HepG2 (cell line): Measurements from ENCODE around the gene LRP5. TPM values are rescaled to one million over a fixed set of nuclear protein-coding genes. Genes with fewer than 3 reads are reported as not detected.

Experiments
- ATAC-seq: fragments of 200-7000 bp; cut with Tn5 transposase; 3 replicates; pipeline ENCODE4 v1.9.1; 2020; ENCODE audit warnings: mild to moderate bottlenecking, moderate library complexity
- BruUV-seq: library from RNA; stranded (reverse); fragments of 400-500 nt; replicated peaks from 2 replicates; lab custom pipeline; 2021; lab: Mats Ljungman, UMichigan
- CTCF ChIA-PET: fragments of 300-600 bp; formaldehyde crosslinking; extraction: SDS; loops from one replicate; lab custom pipeline; 2021; ENCODE audit warnings: low total read pairs, inconsistent platforms, low intra/inter-chr PET ratio; lab: Yijun Ruan, JAX
- POLR2A ChIA-PET: fragments of 350-600 bp; sonication (Branson Sonifier 250); formaldehyde crosslinking; loops from one replicate; lab custom pipeline; 2020; ENCODE audit warnings: antibody characterized with exemption, inconsistent platforms; lab: Yijun Ruan, JAX
- DNase-seq: peaks from one replicate; pipeline ENCODE4 v3.0.0-alpha.2; 2015; ENCODE audit warnings: low spot score
- FAIRE-seq: peaks from 3 replicates; lab custom pipeline; 2011; peaks lifted over from hg19 to GRCh38; lab: Jason Lieb, UNC
- H2AFZ ChIP-seq: one replicate; pipeline ENCODE4 v1.6.1; 2011; ENCODE audit warnings: low read length, inconsistent platforms
- H3K27ac ChIP-seq: fragments of 300-600 bp; 3 replicates; pipeline ENCODE4 v1.8.0; 2011; ENCODE audit warnings: mixed run types, mild to moderate bottlenecking, mixed read lengths, low read length, inconsistent platforms; ENCODE audit not compliant: insufficient read depth; ENCODE audit errors: extremely low read length
- H3K27me3 ChIP-seq, 2 experiments: fragments of 200-600 bp in 1 of 2; 2 replicates in 1 of 2; 3 replicates in 1 of 2; pipeline versions ENCODE4 v1.6.0 to v1.8.0; 2011; ENCODE audit warnings: low read length in 2 of 2, mild to moderate bottlenecking in 2 of 2, moderate library complexity in 2 of 2, inconsistent platforms in 1 of 2; ENCODE audit not compliant: insufficient read depth in 2 of 2, control insufficient read depth in 1 of 2
- H3K36me3 ChIP-seq, 2 experiments: fragments of 200-600 bp in 1 of 2; replicated peaks in 1 of 2; 2 replicates in 1 of 2; 3 replicates in 1 of 2; pipeline versions ENCODE4 v1.5.1 to v1.8.0; 2011; ENCODE audit warnings: low read length in 2 of 2, inconsistent platforms in 1 of 2; ENCODE audit not compliant: insufficient read depth in 2 of 2, control insufficient read depth in 1 of 2
- H3K4me1 ChIP-seq: 2 replicates; pipeline ENCODE4 v1.5.1; 2012; ENCODE audit warnings: low read length, inconsistent platforms; ENCODE audit not compliant: insufficient read depth
- H3K4me2 ChIP-seq: 2 replicates; pipeline ENCODE4 v1.6.0; 2011; ENCODE audit warnings: low read depth, low read length, inconsistent platforms
- H3K4me3 ChIP-seq, 3 experiments: fragments of 200-600 bp in 1 of 3; sonication (generic), shearing (Covaris generic) in 1 of 3; replicated peaks in 1 of 3; 2 replicates each; pipeline ENCODE4 v1.5.1; 2011 to 2016; ENCODE audit warnings: low read length in 3 of 3, inconsistent platforms in 2 of 3, low read depth in 2 of 3, mild to moderate bottlenecking in 2 of 3, control low read depth in 1 of 3, mixed read lengths in 1 of 3; ENCODE audit not compliant: insufficient read depth in 1 of 3
- H3K79me2 ChIP-seq: one replicate; pipeline ENCODE4 v1.6.1; 2011; ENCODE audit warnings: low read length, inconsistent platforms; ENCODE audit not compliant: insufficient read depth
- H3K9ac ChIP-seq: 2 replicates; pipeline ENCODE4 v1.6.0; 2011; ENCODE audit warnings: mild to moderate bottlenecking, low read depth, low read length, inconsistent platforms; ENCODE audit not compliant: insufficient read depth
- H3K9me3 ChIP-seq: 2 replicates; pipeline ENCODE4 v1.5.1; 2012; ENCODE audit warnings: mild to moderate bottlenecking, low read length
- H4K20me1 ChIP-seq: 2 replicates; pipeline ENCODE4 v1.6.0; 2011; ENCODE audit warnings: inconsistent platforms, mild to moderate bottlenecking, low read length, moderate library complexity; ENCODE audit not compliant: insufficient read depth
- CBX5 ChIP-seq: sonication (generic); formaldehyde crosslinking; IDR thresholded peaks from 2 replicates; pipeline ENCODE4 v1.4.0; 2020; ENCODE audit warnings: missing genetic modification reagents, borderline replicate concordance
- GABPB1 ChIP-seq: IDR thresholded peaks from 2 replicates; pipeline ENCODE4 v1.6.1; 2016; ENCODE audit warnings: mild to moderate bottlenecking, missing genetic modification reagents, moderate library complexity, missing compliant biosample characterization
- HNRNPL ChIP-seq: fragments of 200-400 bp; formaldehyde crosslinking; IDR thresholded peaks from 2 replicates; pipeline ENCODE4 v1.6.1; 2017; ENCODE audit warnings: mild to moderate bottlenecking, low read depth, low read length
- MED13 ChIP-seq: sonication (generic); formaldehyde crosslinking; IDR thresholded peaks from 2 replicates; pipeline ENCODE4 v1.5.0; 2020; ENCODE audit warnings: missing genetic modification reagents
- RBFOX2 ChIP-seq: fragments of 200-400 bp; formaldehyde crosslinking; IDR thresholded peaks from 2 replicates; pipeline ENCODE4 v1.6.1; 2017; ENCODE audit warnings: low read depth, mild to moderate bottlenecking, low read length
- ZKSCAN8 ChIP-seq: IDR thresholded peaks from 2 replicates; pipeline ENCODE4 v1.6.1; 2016; ENCODE audit warnings: borderline replicate concordance, missing genetic modification reagents, missing compliant biosample characterization
- ZNF746 ChIP-seq: sonication (generic); formaldehyde crosslinking; IDR thresholded peaks from 2 replicates; pipeline ENCODE4 v1.8.0; 2022; ENCODE audit warnings: mild to moderate bottlenecking, missing genetic modification reagents
- ZNF883 ChIP-seq: sonication (generic); formaldehyde crosslinking; IDR thresholded peaks from 2 replicates; pipeline ENCODE4 v1.5.1; 2020; ENCODE audit warnings: mild to moderate bottlenecking, missing genetic modification reagents; ENCODE audit errors: not compliant biosample characterization
- WGBS: methylation state at CpG from one replicate; pipeline ENCODE4 v1.1.6; 2017; ENCODE audit warnings: low lambda C conversion rate; 5-methylcytosine and 5-hydroxymethylcytosine counted together
- in situ Hi-C: cut with HindIII; loops from 2 replicates; pipeline ENCODE4 v1.10.0; 2017; ENCODE audit warnings: low pct_unique_long_range_greater_than_20kb; ENCODE audit not compliant: extremely low pct_ligation_motif_present
- intact Hi-C: fragments of 100-400 bp; cut with micrococcal nuclease; formaldehyde crosslinking; loops from one replicate; pipeline ENCODE4 v1.10.0; 2022; ENCODE audit not compliant: unreplicated experiment
- polyA plus RNA-seq, 8 experiments: library from polyadenylated mRNA; depleted of rRNA in 3 of 8; stranded (reverse) in 7 of 8; unstranded in 1 of 8; fragments of >200 nt; fragmentation: Illumina TruSeq in 4 of 8; extraction: Trizol in 4 of 8; gene quantifications; 2 replicates each; pipeline versions ENCODE4 v1.2.1 to v1.2.3, GENCODE V29; 2011 to 2016; ENCODE audit warnings: low read depth in 4 of 8, missing spikeins in 1 of 8, mixed read lengths in 1 of 8; ENCODE audit not compliant: insufficient read depth in 1 of 8
- total RNA-seq, 5 experiments: library from RNA; depleted of rRNA; stranded (reverse); fragments of >200 nt; fragmentation: Illumina TruSeq; extraction: Trizol; gene quantifications; 2 replicates each; pipeline ENCODE4 v1.2.3, GENCODE V29; 2016; ENCODE audit warnings: low read depth in 1 of 5
- TF ChIP-seq, protein P1 (sequence below): sonication (generic); formaldehyde crosslinking; IDR thresholded peaks from 2 replicates; pipeline ENCODE4 v1.5.1; 2020; ENCODE audit warnings: missing genetic modification reagents, mild to moderate bottlenecking, borderline replicate concordance
- TF ChIP-seq, protein P2 (sequence below), 2 experiments: sonication (generic) in 1 of 2; formaldehyde crosslinking in 1 of 2; IDR thresholded peaks; 2 replicates each; pipeline versions ENCODE4 v1.5.1 to v1.6.1; 2011 to 2020; ENCODE audit warnings: borderline replicate concordance in 1 of 2, low read depth in 1 of 2, low read length in 1 of 2, mild to moderate bottlenecking in 1 of 2, missing genetic modification reagents in 1 of 2, moderate library complexity in 1 of 2

The LRP5 gene
- total and polyA plus RNA-seq, 2 of the 13 experiments (the other 11 are each of a cell fraction or from before 2014, with no cell fraction given): 40.4 to 64.0 TPM

DNA sequence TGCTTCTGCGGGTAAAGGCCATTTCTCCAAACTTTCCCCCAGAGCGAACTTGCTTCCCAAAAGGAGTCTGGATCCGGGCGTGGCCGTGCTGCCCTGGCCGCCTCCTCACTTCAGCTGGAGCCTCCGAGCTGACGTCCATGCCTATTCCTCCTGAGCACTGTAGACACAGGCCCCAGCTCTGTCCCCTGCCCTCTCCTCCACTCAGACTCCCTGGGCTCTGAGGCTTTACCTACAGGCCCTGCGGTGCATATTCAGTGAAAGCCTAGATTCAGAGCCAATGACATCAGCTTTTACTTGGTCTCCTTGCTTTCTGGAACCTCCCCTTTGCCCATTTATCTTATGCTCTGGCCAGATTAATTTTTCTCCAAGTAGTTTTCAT lies 9.7 kb downstream of the LRP5 start:
- no peaks in the 10 kb centered on the region for H3K9me3 ChIP-seq
- CTCF ChIA-PET: interaction anchor here (1.0 kb wide), 1 partner anchor 64 kb away, joined by 3 read pairs; no protein-coding TSS in a partner anchor
- intact Hi-C loops: no loop called here
- H3K79me2 ChIP-seq: peaks cover 98% of the 10 kb centered on the region
- no peak for FAIRE-seq
- 91% methylated on average over 5 of the region's 9 CpGs for WGBS
- DNase-seq: no peak
- peaks cover 70% of the 10 kb centered on the region for H4K20me1 ChIP-seq
- H2AFZ ChIP-seq: no peak overlapping the region
- in situ Hi-C loops: no loop called here
- TF ChIP-seq RBFOX2 (0 out of 2 replicates have a peak, but pooled peaks have one; percentile 35), CBX5 (CRISPR knock-in tag) (no peak), ZNF883 (CRISPR knock-in tag) (peak; percentile 20), ZNF746 (CRISPR knock-in tag) (no peak), ZKSCAN8 (CRISPR knock-in tag) (no peak), MED13 (CRISPR knock-in tag) (no peak)
- TF ChIP-seq, protein P1, sequence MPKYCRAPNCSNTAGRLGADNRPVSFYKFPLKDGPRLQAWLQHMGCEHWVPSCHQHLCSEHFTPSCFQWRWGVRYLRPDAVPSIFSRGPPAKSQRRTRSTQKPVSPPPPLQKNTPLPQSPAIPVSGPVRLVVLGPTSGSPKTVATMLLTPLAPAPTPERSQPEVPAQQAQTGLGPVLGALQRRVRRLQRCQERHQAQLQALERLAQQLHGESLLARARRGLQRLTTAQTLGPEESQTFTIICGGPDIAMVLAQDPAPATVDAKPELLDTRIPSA (CRISPR knock-in tag): no peak
- TF ChIP-seq, all 625 proteins: peak for 2
- no peaks in the 10 kb centered on the region for H3K27me3 ChIP-seq
- BruUV-seq: no TSS peak
- no peak overlapping the region for H3K9ac ChIP-seq
- H3K36me3 ChIP-seq: peaks cover 4 to 27% of the 10 kb centered on the region in 2 experiments; a peak in 4 of 5 replicates
- no peak overlapping the region for H3K4me3 ChIP-seq
- POLR2A ChIA-PET: interaction anchor here (1.1 to 6.7 kb wide), 3 partner anchors 7 to 23 kb away, joined by 5 to 75 read pairs (median 19); no protein-coding TSS in a partner anchor
- no peak overlapping the region for H3K4me2 ChIP-seq
- H3K27ac ChIP-seq: peak overlapping the region; percentile 8
- ATAC-seq: no peak
- peaks cover 95% of the 10 kb centered on the region for H3K4me1 ChIP-seq

DNA sequence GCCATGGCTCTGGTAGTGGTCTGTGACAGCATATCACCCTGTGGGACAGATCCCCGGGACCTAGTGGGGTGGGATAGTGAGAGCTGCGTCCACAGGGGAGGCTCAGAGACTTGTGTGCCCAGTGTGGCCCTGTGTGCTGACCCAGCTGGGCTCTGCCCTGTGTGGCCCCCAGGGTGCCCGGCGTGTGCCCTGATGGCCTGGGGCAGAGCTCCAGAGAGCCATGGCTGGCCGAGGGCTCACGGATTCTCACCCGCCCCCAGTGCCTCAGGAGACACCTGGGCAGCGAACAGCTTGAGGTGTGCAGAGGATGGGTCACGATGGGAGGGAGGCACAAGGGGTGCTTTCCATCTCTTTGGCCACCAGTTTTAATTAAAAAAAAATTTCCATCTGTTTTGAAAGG lies 11.8 kb downstream of the LRP5 start:
- Histone ChIP-seq H3K9me3 (no peaks in the 10 kb centered on the region), H3K4me1 (peaks cover 99% of the 10 kb centered on the region), H3K4me3 (no peak overlapping the region; a peak in 1 of 6 replicates), H3K79me2 (peaks cover 98% of the 10 kb centered on the region), H3K36me3 (peaks cover 4 to 27% of the 10 kb centered on the region in 2 experiments), H3K27ac (no peak overlapping the region), H2AFZ (no peak overlapping the region), H3K27me3 (no peaks in the 10 kb centered on the region), H4K20me1 (peaks cover 56% of the 10 kb centered on the region), H3K9ac (0 out of 2 replicates have a peak overlapping the region, but pooled peaks have one; percentile 4), H3K4me2 (no peak overlapping the region)
- ChIA-PET POLR2A (interaction anchor here (0.9 to 6.7 kb wide), 3 partner anchors 9 to 52 kb away, joined by 3 to 75 read pairs (median 4); partner anchors contain the start of gene C11orf24), CTCF (no interaction called here)
- BruUV-seq: no TSS peak
- ATAC-seq (no peak), DNase-seq (no peak), FAIRE-seq (no peak)
- in situ Hi-C loops (no loop called here), intact Hi-C loops (no loop called here)
- WGBS: 95% methylated on average over 2 of the region's 9 CpGs
- TF ChIP-seq HNRNPL: 0 out of 2 replicates have a peak, but pooled peaks have one; percentile 46
- TF ChIP-seq, protein P2, sequence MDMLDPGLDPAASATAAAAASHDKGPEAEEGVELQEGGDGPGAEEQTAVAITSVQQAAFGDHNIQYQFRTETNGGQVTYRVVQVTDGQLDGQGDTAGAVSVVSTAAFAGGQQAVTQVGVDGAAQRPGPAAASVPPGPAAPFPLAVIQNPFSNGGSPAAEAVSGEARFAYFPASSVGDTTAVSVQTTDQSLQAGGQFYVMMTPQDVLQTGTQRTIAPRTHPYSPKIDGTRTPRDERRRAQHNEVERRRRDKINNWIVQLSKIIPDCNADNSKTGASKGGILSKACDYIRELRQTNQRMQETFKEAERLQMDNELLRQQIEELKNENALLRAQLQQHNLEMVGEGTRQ (IDR thresholded peaks at IDR 0.05; ENCODE audit: low read depth, low read length): no peak
- TF ChIP-seq, protein P2 (CRISPR knock-in tag; IDR thresholded peaks at IDR 0.05; ENCODE audit: borderline replicate concordance): no peak
- 0 out of 2 replicates have a peak, but pooled peaks have one; percentile 11 for TF ChIP-seq GABPB1 (CRISPR knock-in tag)
